ENCODE results near the gene NHLRC2.
"Not testable (repeated sequence)": the region's sequence is repeated elsewhere in the genome, so short reads cannot be mapped to it uniquely, and the experiment has no call there.

Gene NHLRC2

GRCh38 chr10:113822174-113822573, 32.3 kb upstream of the NHLRC2 start:
- no peak overlapping the region for H3K4me3 ChIP-seq (ENCODE audit: low read depth, low read length)
- in situ Hi-C loops (cut with HindIII; ENCODE audit: low sequenced_read_pairs): no loop called here
- no peak for TF ChIP-seq CTCF (IDR thresholded peaks at IDR 0.05; ENCODE audit: low read depth, low read length)
- DNase-seq (ENCODE audit: low read depth, low spot score): no peak

GRCh38 chr10:113823389-113823788, 31.1 kb upstream of the NHLRC2 start:
- no peak overlapping the region for H3K4me3 ChIP-seq (ENCODE audit: low read depth, low read length)
- in situ Hi-C loops (cut with HindIII; ENCODE audit: low sequenced_read_pairs): no loop called here
- TF ChIP-seq CTCF (IDR thresholded peaks at IDR 0.05; ENCODE audit: low read depth, low read length): no peak
- DNase-seq (ENCODE audit: low read depth, low spot score): no peak

- DNase-seq (ENCODE audit: low read depth, low spot score): no peak
- in situ Hi-C loops (cut with HindIII; ENCODE audit: low sequenced_read_pairs): no loop called here
- no peak for TF ChIP-seq CTCF (IDR thresholded peaks at IDR 0.05; ENCODE audit: low read depth, low read length)
- no peak overlapping the region for H3K4me3 ChIP-seq (ENCODE audit: low read depth, low read length)
Observed at GRCh38 chr10:113825791-113826190, 28.7 kb upstream of the NHLRC2 start.

GRCh38 chr10:113828567-113828966, 25.9 kb upstream of the NHLRC2 start:
- H3K4me3 ChIP-seq (ENCODE audit: low read depth, low read length); DNase-seq (ENCODE audit: low read depth, low spot score); in situ Hi-C loops (cut with HindIII; ENCODE audit: low sequenced_read_pairs): not testable (repeated sequence)

- no peak for TF ChIP-seq CTCF (IDR thresholded peaks at IDR 0.05; ENCODE audit: low read depth, low read length)
- no peak for DNase-seq (ENCODE audit: low read depth, low spot score)
- in situ Hi-C loops (cut with HindIII; ENCODE audit: low sequenced_read_pairs): no loop called here
- no peak overlapping the region for H3K4me3 ChIP-seq (ENCODE audit: low read depth, low read length)
Observed at GRCh38 chr10:113842171-113842570, 12.3 kb upstream of the NHLRC2 start.

GRCh38 chr10:113843972-113844485, 10.4 kb upstream of the NHLRC2 start:
- H3K4me3 ChIP-seq (ENCODE audit: low read depth, low read length): no peak overlapping the region
- in situ Hi-C loops (cut with HindIII; ENCODE audit: low sequenced_read_pairs): no loop called here
- no peak for TF ChIP-seq CTCF (IDR thresholded peaks at IDR 0.05; ENCODE audit: low read depth, low read length)
- no peak for DNase-seq (ENCODE audit: low read depth, low spot score)

- no peak overlapping the region for H3K4me3 ChIP-seq (ENCODE audit: low read depth, low read length)
- no peak for DNase-seq (ENCODE audit: low read depth, low spot score)
- no peak for TF ChIP-seq CTCF (IDR thresholded peaks at IDR 0.05; ENCODE audit: low read depth, low read length)
- in situ Hi-C loops (cut with HindIII; ENCODE audit: low sequenced_read_pairs): no loop called here
Observed at GRCh38 chr10:113846036-113846435, 8.4 kb upstream of the NHLRC2 start.
